ENCODE measurements around the gene FANCD2. TPM values are rescaled to one million over a fixed set of nuclear protein-coding genes. Genes with fewer than 3 reads are reported as not detected.

Gene FANCD2
- total and polyA plus RNA-seq, 5 donors from 2014 or later: 4.5 to 62.8 (median 10.4) TPM

DNA sequence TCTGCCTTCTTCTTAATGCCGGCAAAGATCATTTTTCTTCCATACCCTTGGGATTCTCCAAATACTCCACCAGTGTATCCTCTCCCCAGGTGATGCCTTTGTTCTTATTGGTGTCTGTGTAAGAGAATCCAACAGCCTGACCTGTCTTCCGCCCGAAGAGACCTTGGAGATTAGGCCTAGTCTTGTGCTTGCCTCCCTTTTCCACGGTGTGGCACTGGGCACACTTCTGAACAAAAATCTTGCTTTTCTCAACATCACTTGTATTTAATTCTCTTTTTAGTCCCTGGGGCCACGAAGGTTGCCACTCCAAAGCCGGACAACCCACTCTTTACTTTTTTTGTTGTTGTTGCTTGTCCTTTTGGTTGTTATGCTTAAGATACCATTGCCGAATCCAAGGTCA lies 25.6 kb upstream of the FANCD2 start:
- Mint-ChIP-seq H3K36me3 (peaks cover 17% of the 10 kb centered on the region), H3K27me3 (no peaks in the 10 kb centered on the region), H3K4me1 (peaks cover 0 to 4% (median 0%) of the 10 kb centered on the region in 4 donors), H3K4me3 (no peak overlapping the region), H3K27ac (no peak overlapping the region), H3K9me3 (no peaks in the 10 kb centered on the region)
- DNase-seq (no peak), ATAC-seq (ENCODE audit: low read depth in 2 of 2) (no peak)
- no peak overlapping the region for H3K27ac ChIP-seq (ENCODE audit: insufficient read depth, low read length, poor library complexity, severe bottlenecking)
- no peaks in the 10 kb centered on the region for H3K27me3 ChIP-seq (ENCODE audit: control insufficient read depth, insufficient read depth, low read length)
- H3K4me1 ChIP-seq (ENCODE audit: control insufficient read depth, insufficient read depth, low read length, poor library complexity, severe bottlenecking): no peaks in the 10 kb centered on the region
- peaks cover 2% of the 10 kb centered on the region for H3K36me3 ChIP-seq (ENCODE audit: control insufficient read depth, insufficient read depth, low read length)
- no peaks in the 10 kb centered on the region for H3K9me3 ChIP-seq (ENCODE audit: control insufficient read depth in 2 of 2, low read length in 2 of 2)
- no peak overlapping the region for H3K4me3 ChIP-seq (ENCODE audit: low read depth, low read length)

DNA sequence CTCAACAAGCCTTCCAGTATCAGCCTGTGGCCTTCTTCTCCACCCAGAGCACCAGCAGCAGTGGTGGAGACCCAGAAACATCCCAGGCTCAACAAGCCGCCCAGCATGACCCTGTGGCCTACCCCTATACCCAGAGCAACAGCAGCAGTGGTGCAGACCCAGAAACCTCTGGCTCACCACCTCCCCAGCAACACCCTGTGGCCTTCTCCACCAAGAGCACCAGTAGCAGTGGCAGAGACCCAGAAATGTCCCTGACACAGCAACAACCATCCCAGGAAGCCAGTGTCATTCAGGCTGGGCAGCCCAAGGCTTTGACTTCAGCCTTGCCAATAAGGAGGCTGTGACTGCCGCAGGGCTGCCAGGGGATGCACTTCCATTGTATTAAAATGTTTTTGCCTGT lies 23.3 kb upstream of the FANCD2 start:
- Histone ChIP-seq H3K27me3 (ENCODE audit: control insufficient read depth, insufficient read depth, low read length) (no peaks in the 10 kb centered on the region), H3K27ac (ENCODE audit: insufficient read depth, low read length, poor library complexity, severe bottlenecking) (no peak overlapping the region), H3K9me3 (ENCODE audit: control insufficient read depth in 2 of 2, low read length in 2 of 2) (no peaks in the 10 kb centered on the region), H3K4me1 (ENCODE audit: control insufficient read depth, insufficient read depth, low read length, poor library complexity, severe bottlenecking) (no peaks in the 10 kb centered on the region), H3K36me3 (ENCODE audit: control insufficient read depth, insufficient read depth, low read length) (peaks cover 2% of the 10 kb centered on the region), H3K4me3 (ENCODE audit: low read depth, low read length) (no peak overlapping the region)
- peaks cover 17% of the 10 kb centered on the region for H3K36me3 Mint-ChIP-seq
- ATAC-seq (ENCODE audit: low read depth in 2 of 2) (no peak), DNase-seq (no peak)
- H3K4me1 Mint-ChIP-seq: peaks cover 0 to 8% (median 1%) of the 10 kb centered on the region in 4 donors
- no peak overlapping the region for H3K4me3 Mint-ChIP-seq
- no peaks in the 10 kb centered on the region for H3K27me3 Mint-ChIP-seq
- H3K9me3 Mint-ChIP-seq: no peaks in the 10 kb centered on the region
- H3K27ac Mint-ChIP-seq: peak overlapping the region in 1 of 3 donors; percentile 43

- Mint-ChIP-seq H3K4me3 (no peak overlapping the region), H3K9me3 (no peaks in the 10 kb centered on the region), H3K36me3 (peaks cover 13% of the 10 kb centered on the region), H3K4me1 (peaks cover 0 to 22% (median 8%) of the 10 kb centered on the region in 4 donors), H3K27me3 (no peaks in the 10 kb centered on the region), H3K27ac (no peak overlapping the region)
- no peak for ATAC-seq (ENCODE audit: low read depth in 2 of 2)
- no peaks in the 10 kb centered on the region for H3K27me3 ChIP-seq (ENCODE audit: control insufficient read depth, insufficient read depth, low read length)
- peaks cover 2% of the 10 kb centered on the region for H3K36me3 ChIP-seq (ENCODE audit: control insufficient read depth, insufficient read depth, low read length)
- H3K27ac ChIP-seq (ENCODE audit: insufficient read depth, low read length, poor library complexity, severe bottlenecking): no peak overlapping the region
- no peaks in the 10 kb centered on the region for H3K9me3 ChIP-seq (ENCODE audit: control insufficient read depth in 2 of 2, low read length in 2 of 2)
- no peak overlapping the region for H3K4me3 ChIP-seq (ENCODE audit: low read depth, low read length)
- H3K4me1 ChIP-seq (ENCODE audit: control insufficient read depth, insufficient read depth, low read length, poor library complexity, severe bottlenecking): peaks cover 12% of the 10 kb centered on the region
- no peak for DNase-seq
Observed at GRCh38 chr3:10004506-10004905, 21.7 kb upstream of the FANCD2 start.

DNA sequence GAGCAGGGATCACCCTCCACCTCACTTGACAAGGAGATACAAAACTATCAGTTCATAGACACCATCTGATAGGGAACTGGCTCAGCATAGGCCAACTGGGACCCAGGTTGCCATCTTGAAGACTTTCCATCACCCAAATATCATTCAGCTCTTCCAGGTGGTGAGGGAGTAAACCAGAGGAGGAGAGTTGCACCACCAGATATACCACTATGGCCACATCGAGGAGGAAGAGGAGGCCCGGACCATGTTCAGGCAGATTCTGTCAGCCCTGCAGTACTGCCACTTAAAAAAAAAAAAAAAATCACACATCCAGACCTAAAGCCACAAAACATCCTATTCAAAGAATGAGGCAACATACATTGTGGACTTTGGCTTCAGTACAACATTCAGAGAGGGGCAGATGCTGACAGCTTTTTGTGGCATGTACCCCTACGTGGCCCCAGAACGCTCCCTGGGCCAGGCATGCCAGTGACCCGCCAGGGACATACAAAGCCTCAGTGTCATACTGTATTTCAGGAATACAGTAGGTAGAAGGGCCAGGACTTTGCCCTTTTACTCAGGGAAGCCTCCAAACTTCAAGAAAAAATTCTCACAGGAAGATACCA lies 21.2 kb upstream of the FANCD2 start:
- no peak for DNase-seq
- Mint-ChIP-seq H3K4me3 (peak overlapping the region in 2 of 4 donors; percentile 11 to 47), H3K27me3 (no peaks in the 10 kb centered on the region), H3K9me3 (peaks cover 0 to 2% (median 0%) of the 10 kb centered on the region in 7 donors), H3K4me1 (peaks cover 0 to 24% (median 10%) of the 10 kb centered on the region in 4 donors), H3K36me3 (peaks cover 13% of the 10 kb centered on the region), H3K27ac (no peak overlapping the region)
- Histone ChIP-seq H3K36me3 (ENCODE audit: control insufficient read depth, insufficient read depth, low read length) (peaks cover 2% of the 10 kb centered on the region), H3K4me1 (ENCODE audit: control insufficient read depth, insufficient read depth, low read length, poor library complexity, severe bottlenecking) (peaks cover 13% of the 10 kb centered on the region), H3K27ac (ENCODE audit: insufficient read depth, low read length, poor library complexity, severe bottlenecking) (no peak overlapping the region), H3K27me3 (ENCODE audit: control insufficient read depth, insufficient read depth, low read length) (no peaks in the 10 kb centered on the region), H3K9me3 (ENCODE audit: control insufficient read depth in 2 of 2, low read length in 2 of 2) (no peaks in the 10 kb centered on the region), H3K4me3 (ENCODE audit: low read depth, low read length) (no peak overlapping the region)
- no peak for ATAC-seq (ENCODE audit: low read depth in 2 of 2)

- no peaks in the 10 kb centered on the region for H3K36me3 ChIP-seq (ENCODE audit: control insufficient read depth, insufficient read depth, low read length)
- Mint-ChIP-seq H3K4me1 (peaks cover 0 to 29% (median 15%) of the 10 kb centered on the region in 4 donors), H3K27ac (peak overlapping the region in 1 of 3 donors; percentile 15), H3K27me3 (no peaks in the 10 kb centered on the region), H3K9me3 (peaks cover 0 to 2% (median 0%) of the 10 kb centered on the region in 7 donors), H3K4me3 (peak overlapping the region in 2 of 4 donors; percentile 66 to 89), H3K36me3 (peaks cover 9% of the 10 kb centered on the region)
- no peaks in the 10 kb centered on the region for H3K27me3 ChIP-seq (ENCODE audit: control insufficient read depth, insufficient read depth, low read length)
- no peaks in the 10 kb centered on the region for H3K9me3 ChIP-seq (ENCODE audit: control insufficient read depth in 2 of 2, low read length in 2 of 2)
- ATAC-seq (ENCODE audit: low read depth in 2 of 2) (no peak), DNase-seq (no peak)
- H3K4me1 ChIP-seq (ENCODE audit: control insufficient read depth, insufficient read depth, low read length, poor library complexity, severe bottlenecking): peaks cover 21% of the 10 kb centered on the region
- no peak overlapping the region for H3K27ac ChIP-seq (ENCODE audit: insufficient read depth, low read length, poor library complexity, severe bottlenecking)
- H3K4me3 ChIP-seq (ENCODE audit: low read depth, low read length): no peak overlapping the region
Observed at GRCh38 chr3:10006048-10006761, 20.0 kb upstream of the FANCD2 start.

DNA sequence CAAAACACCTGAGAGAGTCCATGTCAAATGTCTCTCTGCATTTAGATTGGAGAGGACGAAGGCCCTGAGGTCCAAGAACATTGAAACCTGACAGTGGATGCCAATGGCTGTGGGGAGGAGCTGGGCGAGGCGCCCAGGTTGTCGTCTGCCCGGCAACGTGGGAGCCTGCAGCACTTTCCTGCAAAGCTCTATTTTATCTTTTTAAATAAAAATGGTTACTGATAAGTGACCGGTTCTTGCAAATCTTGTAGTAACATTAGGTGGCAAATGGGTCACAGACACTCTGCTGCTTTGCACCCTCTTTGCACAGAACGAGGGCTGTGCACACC lies 19.5 kb upstream of the FANCD2 start:
- ATAC-seq (ENCODE audit: low read depth in 2 of 2): no peak
- peaks cover 0 to 29% (median 15%) of the 10 kb centered on the region in 4 donors for H3K4me1 Mint-ChIP-seq
- H3K36me3 ChIP-seq (ENCODE audit: control insufficient read depth, insufficient read depth, low read length): no peaks in the 10 kb centered on the region
- H3K27me3 Mint-ChIP-seq: no peaks in the 10 kb centered on the region
- peaks cover 24% of the 10 kb centered on the region for H3K4me1 ChIP-seq (ENCODE audit: control insufficient read depth, insufficient read depth, low read length, poor library complexity, severe bottlenecking)
- no peak for DNase-seq
- H3K36me3 Mint-ChIP-seq: peaks cover 9% of the 10 kb centered on the region
- no peaks in the 10 kb centered on the region for H3K9me3 ChIP-seq (ENCODE audit: control insufficient read depth in 2 of 2, low read length in 2 of 2)
- H3K9me3 Mint-ChIP-seq: peaks cover 0 to 2% (median 0%) of the 10 kb centered on the region in 7 donors
- no peaks in the 10 kb centered on the region for H3K27me3 ChIP-seq (ENCODE audit: control insufficient read depth, insufficient read depth, low read length)
- H3K4me3 ChIP-seq (ENCODE audit: low read depth, low read length): no peak overlapping the region
- H3K4me3 Mint-ChIP-seq: no peak overlapping the region
- H3K27ac Mint-ChIP-seq: no peak overlapping the region
- H3K27ac ChIP-seq (ENCODE audit: insufficient read depth, low read length, poor library complexity, severe bottlenecking): no peak overlapping the region

- Mint-ChIP-seq H3K27me3 (no peaks in the 10 kb centered on the region), H3K4me3 (no peak overlapping the region), H3K27ac (no peak overlapping the region), H3K36me3 (peaks cover 9% of the 10 kb centered on the region), H3K4me1 (peaks cover 0 to 29% (median 18%) of the 10 kb centered on the region in 4 donors), H3K9me3 (peaks cover 0 to 2% (median 0%) of the 10 kb centered on the region in 7 donors)
- Histone ChIP-seq H3K27me3 (ENCODE audit: control insufficient read depth, insufficient read depth, low read length) (no peaks in the 10 kb centered on the region), H3K27ac (ENCODE audit: insufficient read depth, low read length, poor library complexity, severe bottlenecking) (no peak overlapping the region), H3K36me3 (ENCODE audit: control insufficient read depth, insufficient read depth, low read length) (no peaks in the 10 kb centered on the region), H3K9me3 (ENCODE audit: control insufficient read depth in 2 of 2, low read length in 2 of 2) (no peaks in the 10 kb centered on the region), H3K4me3 (ENCODE audit: low read depth, low read length) (no peak overlapping the region), H3K4me1 (ENCODE audit: control insufficient read depth, insufficient read depth, low read length, poor library complexity, severe bottlenecking) (peaks cover 24% of the 10 kb centered on the region)
- peak in 1 of 3 donors; percentile 20 for DNase-seq
- no peak for ATAC-seq (ENCODE audit: low read depth in 2 of 2)
Observed at GRCh38 chr3:10007126-10007782, 19.0 kb upstream of the FANCD2 start.

All from CD4-positive, CD25-positive, alpha-beta regulatory T cell (primary cell).